Measurements from ENCODE around the gene MINDY2. TPM values are rescaled to one million over a fixed set of nuclear protein-coding genes. Genes with fewer than 3 reads are reported as not detected.
A peak's percentile ranks its signal among the peaks of the same experiment; 100 is the strongest.
"Not testable (repeated sequence)": the region's sequence is repeated elsewhere in the genome, so short reads cannot be mapped to it uniquely, and the experiment has no call there.

The MINDY2 gene
- total and polyA plus RNA-seq, 9 of the 15 experiments (the other 6 are each of a cell fraction or from before 2014, with no cell fraction given): 2.4 to 15.3 (median 7.2) TPM

DNA sequence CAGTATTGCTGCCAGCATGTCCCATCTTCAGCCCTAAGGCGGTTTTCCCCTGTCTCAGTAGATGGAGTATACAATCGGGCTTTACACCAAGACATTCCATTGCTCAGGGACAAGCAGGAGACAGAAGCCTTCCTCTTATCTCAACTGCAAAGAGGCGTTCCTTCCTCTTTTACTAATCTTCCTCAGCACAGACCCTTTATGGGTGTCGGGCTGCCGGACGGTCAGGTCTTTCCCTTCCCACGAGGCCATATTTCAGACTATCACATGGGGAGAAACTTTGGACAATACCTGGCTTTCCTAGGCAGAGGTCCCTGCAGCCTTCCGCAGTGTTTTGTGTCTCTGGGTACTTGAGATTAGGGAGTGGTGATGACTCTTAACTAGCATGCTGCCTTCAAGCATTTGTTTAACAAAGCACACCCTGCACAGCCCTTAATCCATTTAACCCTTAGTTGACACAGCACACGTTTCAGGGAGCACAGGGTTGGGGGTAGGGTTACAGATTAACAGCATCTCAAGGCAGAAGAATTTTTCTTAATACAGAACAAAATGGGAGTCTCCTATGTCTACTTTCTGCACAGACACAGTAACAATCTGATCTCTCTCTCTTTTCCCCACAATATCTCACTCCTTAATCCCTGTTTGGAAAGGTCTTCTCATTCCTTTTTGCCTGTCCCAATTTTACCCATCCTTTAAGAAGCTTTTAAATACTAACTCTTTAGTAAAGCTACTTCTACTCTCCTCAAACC, 62.8 kb downstream of the MINDY2 start (continued):
- TF ChIP-seq, protein P1, sequence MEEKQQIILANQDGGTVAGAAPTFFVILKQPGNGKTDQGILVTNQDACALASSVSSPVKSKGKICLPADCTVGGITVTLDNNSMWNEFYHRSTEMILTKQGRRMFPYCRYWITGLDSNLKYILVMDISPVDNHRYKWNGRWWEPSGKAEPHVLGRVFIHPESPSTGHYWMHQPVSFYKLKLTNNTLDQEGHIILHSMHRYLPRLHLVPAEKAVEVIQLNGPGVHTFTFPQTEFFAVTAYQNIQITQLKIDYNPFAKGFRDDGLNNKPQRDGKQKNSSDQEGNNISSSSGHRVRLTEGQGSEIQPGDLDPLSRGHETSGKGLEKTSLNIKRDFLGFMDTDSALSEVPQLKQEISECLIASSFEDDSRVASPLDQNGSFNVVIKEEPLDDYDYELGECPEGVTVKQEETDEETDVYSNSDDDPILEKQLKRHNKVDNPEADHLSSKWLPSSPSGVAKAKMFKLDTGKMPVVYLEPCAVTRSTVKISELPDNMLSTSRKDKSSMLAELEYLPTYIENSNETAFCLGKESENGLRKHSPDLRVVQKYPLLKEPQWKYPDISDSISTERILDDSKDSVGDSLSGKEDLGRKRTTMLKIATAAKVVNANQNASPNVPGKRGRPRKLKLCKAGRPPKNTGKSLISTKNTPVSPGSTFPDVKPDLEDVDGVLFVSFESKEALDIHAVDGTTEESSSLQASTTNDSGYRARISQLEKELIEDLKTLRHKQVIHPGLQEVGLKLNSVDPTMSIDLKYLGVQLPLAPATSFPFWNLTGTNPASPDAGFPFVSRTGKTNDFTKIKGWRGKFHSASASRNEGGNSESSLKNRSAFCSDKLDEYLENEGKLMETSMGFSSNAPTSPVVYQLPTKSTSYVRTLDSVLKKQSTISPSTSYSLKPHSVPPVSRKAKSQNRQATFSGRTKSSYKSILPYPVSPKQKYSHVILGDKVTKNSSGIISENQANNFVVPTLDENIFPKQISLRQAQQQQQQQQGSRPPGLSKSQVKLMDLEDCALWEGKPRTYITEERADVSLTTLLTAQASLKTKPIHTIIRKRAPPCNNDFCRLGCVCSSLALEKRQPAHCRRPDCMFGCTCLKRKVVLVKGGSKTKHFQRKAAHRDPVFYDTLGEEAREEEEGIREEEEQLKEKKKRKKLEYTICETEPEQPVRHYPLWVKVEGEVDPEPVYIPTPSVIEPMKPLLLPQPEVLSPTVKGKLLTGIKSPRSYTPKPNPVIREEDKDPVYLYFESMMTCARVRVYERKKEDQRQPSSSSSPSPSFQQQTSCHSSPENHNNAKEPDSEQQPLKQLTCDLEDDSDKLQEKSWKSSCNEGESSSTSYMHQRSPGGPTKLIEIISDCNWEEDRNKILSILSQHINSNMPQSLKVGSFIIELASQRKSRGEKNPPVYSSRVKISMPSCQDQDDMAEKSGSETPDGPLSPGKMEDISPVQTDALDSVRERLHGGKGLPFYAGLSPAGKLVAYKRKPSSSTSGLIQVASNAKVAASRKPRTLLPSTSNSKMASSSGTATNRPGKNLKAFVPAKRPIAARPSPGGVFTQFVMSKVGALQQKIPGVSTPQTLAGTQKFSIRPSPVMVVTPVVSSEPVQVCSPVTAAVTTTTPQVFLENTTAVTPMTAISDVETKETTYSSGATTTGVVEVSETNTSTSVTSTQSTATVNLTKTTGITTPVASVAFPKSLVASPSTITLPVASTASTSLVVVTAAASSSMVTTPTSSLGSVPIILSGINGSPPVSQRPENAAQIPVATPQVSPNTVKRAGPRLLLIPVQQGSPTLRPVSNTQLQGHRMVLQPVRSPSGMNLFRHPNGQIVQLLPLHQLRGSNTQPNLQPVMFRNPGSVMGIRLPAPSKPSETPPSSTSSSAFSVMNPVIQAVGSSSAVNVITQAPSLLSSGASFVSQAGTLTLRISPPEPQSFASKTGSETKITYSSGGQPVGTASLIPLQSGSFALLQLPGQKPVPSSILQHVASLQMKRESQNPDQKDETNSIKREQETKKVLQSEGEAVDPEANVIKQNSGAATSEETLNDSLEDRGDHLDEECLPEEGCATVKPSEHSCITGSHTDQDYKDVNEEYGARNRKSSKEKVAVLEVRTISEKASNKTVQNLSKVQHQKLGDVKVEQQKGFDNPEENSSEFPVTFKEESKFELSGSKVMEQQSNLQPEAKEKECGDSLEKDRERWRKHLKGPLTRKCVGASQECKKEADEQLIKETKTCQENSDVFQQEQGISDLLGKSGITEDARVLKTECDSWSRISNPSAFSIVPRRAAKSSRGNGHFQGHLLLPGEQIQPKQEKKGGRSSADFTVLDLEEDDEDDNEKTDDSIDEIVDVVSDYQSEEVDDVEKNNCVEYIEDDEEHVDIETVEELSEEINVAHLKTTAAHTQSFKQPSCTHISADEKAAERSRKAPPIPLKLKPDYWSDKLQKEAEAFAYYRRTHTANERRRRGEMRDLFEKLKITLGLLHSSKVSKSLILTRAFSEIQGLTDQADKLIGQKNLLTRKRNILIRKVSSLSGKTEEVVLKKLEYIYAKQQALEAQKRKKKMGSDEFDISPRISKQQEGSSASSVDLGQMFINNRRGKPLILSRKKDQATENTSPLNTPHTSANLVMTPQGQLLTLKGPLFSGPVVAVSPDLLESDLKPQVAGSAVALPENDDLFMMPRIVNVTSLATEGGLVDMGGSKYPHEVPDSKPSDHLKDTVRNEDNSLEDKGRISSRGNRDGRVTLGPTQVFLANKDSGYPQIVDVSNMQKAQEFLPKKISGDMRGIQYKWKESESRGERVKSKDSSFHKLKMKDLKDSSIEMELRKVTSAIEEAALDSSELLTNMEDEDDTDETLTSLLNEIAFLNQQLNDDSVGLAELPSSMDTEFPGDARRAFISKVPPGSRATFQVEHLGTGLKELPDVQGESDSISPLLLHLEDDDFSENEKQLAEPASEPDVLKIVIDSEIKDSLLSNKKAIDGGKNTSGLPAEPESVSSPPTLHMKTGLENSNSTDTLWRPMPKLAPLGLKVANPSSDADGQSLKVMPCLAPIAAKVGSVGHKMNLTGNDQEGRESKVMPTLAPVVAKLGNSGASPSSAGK (IDR thresholded peaks at IDR 0.05): peak; percentile 49
- TF ChIP-seq SOX6 (IDR thresholded peaks at IDR 0.05) (peak; percentile 92), SRF (CRISPR knock-in tag; IDR thresholded peaks at IDR 0.05) (peak in 1 of 2 experiments; percentile 73; a peak in 1 of 4 replicates), LEF1 (IDR thresholded peaks at IDR 0.05) (peak; percentile 75), ARID1B (IDR thresholded peaks at IDR 0.05) (peak; percentile 95), DPF2 (IDR thresholded peaks at IDR 0.05) (peak; percentile 93), TEAD4 (IDR thresholded peaks at IDR 0.05; ENCODE audit: low read length) (peak; percentile 83)
- TF ChIP-seq, protein P2, sequence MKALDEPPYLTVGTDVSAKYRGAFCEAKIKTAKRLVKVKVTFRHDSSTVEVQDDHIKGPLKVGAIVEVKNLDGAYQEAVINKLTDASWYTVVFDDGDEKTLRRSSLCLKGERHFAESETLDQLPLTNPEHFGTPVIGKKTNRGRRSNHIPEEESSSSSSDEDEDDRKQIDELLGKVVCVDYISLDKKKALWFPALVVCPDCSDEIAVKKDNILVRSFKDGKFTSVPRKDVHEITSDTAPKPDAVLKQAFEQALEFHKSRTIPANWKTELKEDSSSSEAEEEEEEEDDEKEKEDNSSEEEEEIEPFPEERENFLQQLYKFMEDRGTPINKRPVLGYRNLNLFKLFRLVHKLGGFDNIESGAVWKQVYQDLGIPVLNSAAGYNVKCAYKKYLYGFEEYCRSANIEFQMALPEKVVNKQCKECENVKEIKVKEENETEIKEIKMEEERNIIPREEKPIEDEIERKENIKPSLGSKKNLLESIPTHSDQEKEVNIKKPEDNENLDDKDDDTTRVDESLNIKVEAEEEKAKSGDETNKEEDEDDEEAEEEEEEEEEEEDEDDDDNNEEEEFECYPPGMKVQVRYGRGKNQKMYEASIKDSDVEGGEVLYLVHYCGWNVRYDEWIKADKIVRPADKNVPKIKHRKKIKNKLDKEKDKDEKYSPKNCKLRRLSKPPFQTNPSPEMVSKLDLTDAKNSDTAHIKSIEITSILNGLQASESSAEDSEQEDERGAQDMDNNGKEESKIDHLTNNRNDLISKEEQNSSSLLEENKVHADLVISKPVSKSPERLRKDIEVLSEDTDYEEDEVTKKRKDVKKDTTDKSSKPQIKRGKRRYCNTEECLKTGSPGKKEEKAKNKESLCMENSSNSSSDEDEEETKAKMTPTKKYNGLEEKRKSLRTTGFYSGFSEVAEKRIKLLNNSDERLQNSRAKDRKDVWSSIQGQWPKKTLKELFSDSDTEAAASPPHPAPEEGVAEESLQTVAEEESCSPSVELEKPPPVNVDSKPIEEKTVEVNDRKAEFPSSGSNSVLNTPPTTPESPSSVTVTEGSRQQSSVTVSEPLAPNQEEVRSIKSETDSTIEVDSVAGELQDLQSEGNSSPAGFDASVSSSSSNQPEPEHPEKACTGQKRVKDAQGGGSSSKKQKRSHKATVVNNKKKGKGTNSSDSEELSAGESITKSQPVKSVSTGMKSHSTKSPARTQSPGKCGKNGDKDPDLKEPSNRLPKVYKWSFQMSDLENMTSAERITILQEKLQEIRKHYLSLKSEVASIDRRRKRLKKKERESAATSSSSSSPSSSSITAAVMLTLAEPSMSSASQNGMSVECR (CRISPR knock-in tag; IDR thresholded peaks at IDR 0.05): peak; percentile 61; the same call in 1 of the 2 replicates
- TF ChIP-seq, protein P3, sequence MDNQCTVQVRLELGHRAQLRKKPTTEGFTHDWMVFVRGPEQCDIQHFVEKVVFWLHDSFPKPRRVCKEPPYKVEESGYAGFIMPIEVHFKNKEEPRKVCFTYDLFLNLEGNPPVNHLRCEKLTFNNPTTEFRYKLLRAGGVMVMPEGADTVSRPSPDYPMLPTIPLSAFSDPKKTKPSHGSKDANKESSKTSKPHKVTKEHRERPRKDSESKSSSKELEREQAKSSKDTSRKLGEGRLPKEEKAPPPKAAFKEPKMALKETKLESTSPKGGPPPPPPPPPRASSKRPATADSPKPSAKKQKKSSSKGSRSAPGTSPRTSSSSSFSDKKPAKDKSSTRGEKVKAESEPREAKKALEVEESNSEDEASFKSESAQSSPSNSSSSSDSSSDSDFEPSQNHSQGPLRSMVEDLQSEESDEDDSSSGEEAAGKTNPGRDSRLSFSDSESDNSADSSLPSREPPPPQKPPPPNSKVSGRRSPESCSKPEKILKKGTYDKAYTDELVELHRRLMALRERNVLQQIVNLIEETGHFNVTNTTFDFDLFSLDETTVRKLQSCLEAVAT (IDR thresholded peaks at IDR 0.05): 0 out of 4 replicates have a peak, but pooled peaks of 1 of the 2 experiments have one; percentile 15
- not testable (repeated sequence) for TF ChIP-seq TEAD4 (CRISPR knock-in tag; IDR thresholded peaks at IDR 0.05; ENCODE audit: borderline replicate concordance)

All from K562 (cell line).